SU-DHL-6 (cell line): ENCODE results near the gene BMP2K.
"Not testable (repeated sequence)": the region's sequence is repeated elsewhere in the genome, so short reads cannot be mapped to it uniquely, and the experiment has no call there.

Experiments used
- H2AFZ ChIP-seq: fragments of 200-600 bp; sonication (generic); 2 replicates; pipeline ENCODE4 v1.6.1; 2014; ENCODE audit warnings: low read depth, mild to moderate bottlenecking, moderate library complexity, mixed read lengths, antibody characterized with exemption, low read length; ENCODE audit not compliant: severe bottlenecking
- H3F3A ChIP-seq: fragments of 200-600 bp; shearing (Covaris generic); 2 replicates; pipeline ENCODE4 v1.6.0; 2016; ENCODE audit warnings: antibody characterized with exemption, mild to moderate bottlenecking; ENCODE audit not compliant: insufficient read depth
- H3K27ac ChIP-seq: fragments of 200-600 bp; sonication (generic); 2 replicates; pipeline ENCODE4 v1.5.1; 2016; ENCODE audit warnings: low read depth, mild to moderate bottlenecking, low read length, moderate library complexity, mixed read lengths
- H3K27me3 ChIP-seq: fragments of 200-600 bp; sonication (generic), shearing (Covaris generic); 2 replicates; pipeline ENCODE4 v1.6.0; 2014; ENCODE audit warnings: mild to moderate bottlenecking, low read length
- H3K36me3 ChIP-seq: fragments of 200-600 bp; sonication (generic); 2 replicates; pipeline ENCODE4 v1.6.1; 2014; ENCODE audit warnings: mild to moderate bottlenecking, low read length, mixed read lengths
- H3K4me2 ChIP-seq: fragments of 300-600, 200-600 bp; shearing (Covaris generic), sonication (generic); 2 replicates; pipeline ENCODE4 v1.6.0; 2014; ENCODE audit warnings: low read length, low read depth, mild to moderate bottlenecking; ENCODE audit not compliant: poor library complexity, severe bottlenecking
- H3K4me3 ChIP-seq: fragments of 200-600 bp; sonication (generic); 2 replicates; pipeline ENCODE4 v1.5.1; 2014; ENCODE audit warnings: antibody characterized with exemption, low read length, mild to moderate bottlenecking, mixed read lengths; ENCODE audit not compliant: insufficient read depth, poor library complexity, severe bottlenecking
- H3K79me2 ChIP-seq: fragments of 200-600 bp; sonication (generic); 2 replicates; pipeline ENCODE4 v1.6.1; 2014; ENCODE audit warnings: mild to moderate bottlenecking, low read length, moderate library complexity; ENCODE audit not compliant: insufficient read depth
- H3K9ac ChIP-seq: fragments of 200-600 bp; sonication (generic); 2 replicates; pipeline ENCODE4 v1.7.0; 2014; ENCODE audit warnings: mild to moderate bottlenecking, low read length
- H3K9me2 ChIP-seq: fragments of 200-600 bp; sonication (generic); replicated peaks from 2 replicates; pipeline ENCODE4 v1.6.1; 2014; ENCODE audit warnings: low read length; ENCODE audit not compliant: insufficient read depth
- H3K9me3 ChIP-seq: fragments of 200-600 bp; sonication (generic); 2 replicates; pipeline ENCODE4 v1.6.1; 2014; ENCODE audit warnings: low read length, mixed read lengths; ENCODE audit not compliant: insufficient read depth
- H4K20me1 ChIP-seq: fragments of 200-600 bp; sonication (generic); 2 replicates; pipeline ENCODE4 v1.6.1; 2014; ENCODE audit warnings: low read depth, mild to moderate bottlenecking, antibody characterized with exemption, low read length, moderate library complexity, mixed read lengths
- EZH2phosphoT487 ChIP-seq: fragments of 200-600 bp; sonication (generic), shearing (Covaris generic); conservative IDR thresholded peaks from 2 replicates; pipeline ENCODE4 v1.6.1; 2018; ENCODE audit warnings: mild to moderate bottlenecking, antibody characterized with exemption, low read length, moderate library complexity, mixed read lengths
- TF ChIP-seq, protein P1 (sequence below): fragments of 200-600 bp; sonication (generic); IDR thresholded peaks from one replicate; pipeline ENCODE4 v1.5.1; 2017; ENCODE audit warnings: antibody characterized with exemption, mild to moderate bottlenecking, low read length, moderate library complexity; ENCODE audit not compliant: insufficient read depth, poor library complexity, severe bottlenecking

BMP2K gene

DNA sequence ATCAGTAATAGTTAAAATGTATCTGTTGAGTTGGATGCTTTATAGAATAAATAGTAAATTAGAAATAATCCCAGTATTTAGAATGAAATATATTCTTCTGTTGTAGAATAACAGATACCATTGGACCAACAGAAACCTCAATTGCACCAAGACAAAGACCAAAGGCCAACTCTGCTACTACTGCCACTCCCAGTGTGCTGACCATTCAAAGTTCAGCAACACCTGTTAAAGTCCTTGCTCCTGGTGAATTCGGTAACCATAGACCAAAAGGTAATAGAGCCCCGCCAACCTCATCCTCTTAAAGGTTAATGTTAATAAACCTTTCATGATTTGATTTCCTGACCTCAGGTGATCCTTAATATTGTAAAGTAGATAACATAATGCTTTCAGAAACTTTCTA, 89.3 kb downstream of the BMP2K start:
- H3K9ac ChIP-seq: no peak overlapping the region
- no peak overlapping the region for H2AFZ ChIP-seq
- H3K4me3 ChIP-seq: no peak overlapping the region

DNA sequence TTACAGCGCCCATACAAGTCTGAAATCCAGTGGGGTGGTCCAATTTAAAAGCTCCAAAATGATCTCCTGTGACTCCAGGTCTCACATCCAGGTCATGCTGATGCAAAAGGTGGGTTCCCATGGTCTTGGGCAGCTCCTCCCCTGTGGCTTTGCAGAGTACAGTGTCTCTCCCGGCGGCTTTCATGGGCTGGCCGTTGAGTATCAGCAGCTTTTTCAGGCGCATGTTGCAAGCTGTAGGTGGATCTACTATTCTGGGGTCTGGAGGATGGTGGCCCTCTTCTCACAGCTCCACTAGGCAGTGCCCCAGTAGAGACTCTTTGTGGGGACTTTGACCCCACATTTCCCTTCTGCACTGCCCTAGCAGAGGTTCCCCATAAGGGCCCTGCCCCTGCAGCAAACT, 92.6 kb downstream of the BMP2K start:
- not testable (repeated sequence) for H4K20me1 ChIP-seq, H3K9me3 ChIP-seq, H3K4me2 ChIP-seq, H3K4me3 ChIP-seq, H3K27ac ChIP-seq, H3F3A ChIP-seq, H3K27me3 ChIP-seq, H3K79me2 ChIP-seq, H3K36me3 ChIP-seq, H3K9me2 ChIP-seq, H3K9ac ChIP-seq, H2AFZ ChIP-seq

More for the DNA sequence above, 89.3 kb downstream of the BMP2K start:
- Histone ChIP-seq H3K4me2 (no peak overlapping the region), H3K79me2 (no peaks in the 10 kb centered on the region), H3K9me3 (no peaks in the 10 kb centered on the region), H3F3A (no peaks in the 10 kb centered on the region; the same call in 1 of the 2 replicates), H3K27me3 (no peaks in the 10 kb centered on the region), H3K27ac (no peak overlapping the region), H3K9me2 (no peaks in the 10 kb centered on the region), H4K20me1 (no peaks in the 10 kb centered on the region), H3K36me3 (no peaks in the 10 kb centered on the region)
- TF ChIP-seq, protein P1, sequence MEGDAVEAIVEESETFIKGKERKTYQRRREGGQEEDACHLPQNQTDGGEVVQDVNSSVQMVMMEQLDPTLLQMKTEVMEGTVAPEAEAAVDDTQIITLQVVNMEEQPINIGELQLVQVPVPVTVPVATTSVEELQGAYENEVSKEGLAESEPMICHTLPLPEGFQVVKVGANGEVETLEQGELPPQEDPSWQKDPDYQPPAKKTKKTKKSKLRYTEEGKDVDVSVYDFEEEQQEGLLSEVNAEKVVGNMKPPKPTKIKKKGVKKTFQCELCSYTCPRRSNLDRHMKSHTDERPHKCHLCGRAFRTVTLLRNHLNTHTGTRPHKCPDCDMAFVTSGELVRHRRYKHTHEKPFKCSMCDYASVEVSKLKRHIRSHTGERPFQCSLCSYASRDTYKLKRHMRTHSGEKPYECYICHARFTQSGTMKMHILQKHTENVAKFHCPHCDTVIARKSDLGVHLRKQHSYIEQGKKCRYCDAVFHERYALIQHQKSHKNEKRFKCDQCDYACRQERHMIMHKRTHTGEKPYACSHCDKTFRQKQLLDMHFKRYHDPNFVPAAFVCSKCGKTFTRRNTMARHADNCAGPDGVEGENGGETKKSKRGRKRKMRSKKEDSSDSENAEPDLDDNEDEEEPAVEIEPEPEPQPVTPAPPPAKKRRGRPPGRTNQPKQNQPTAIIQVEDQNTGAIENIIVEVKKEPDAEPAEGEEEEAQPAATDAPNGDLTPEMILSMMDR: no peak
- TF ChIP-seq EZH2phosphoT487: no peak

DNA sequence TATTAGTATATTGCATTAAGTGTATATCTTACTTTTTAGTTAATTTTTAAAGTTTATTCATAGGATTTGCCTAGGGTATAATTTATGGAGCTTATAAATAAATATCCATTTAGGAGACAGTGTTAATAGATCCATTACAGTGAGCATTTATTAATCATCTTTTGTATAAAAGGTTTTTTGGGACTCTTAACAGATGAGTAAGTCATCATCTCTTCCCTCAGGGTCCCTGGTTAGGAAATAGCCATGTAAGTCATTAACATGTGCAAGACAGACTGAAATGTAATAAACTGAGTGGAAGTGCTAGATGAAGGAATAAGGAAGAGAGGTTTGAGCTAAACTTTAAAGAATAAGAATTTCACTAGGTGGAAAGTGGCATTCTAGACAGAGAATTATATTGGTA, 93.9 kb downstream of the BMP2K start:
- no peaks in the 10 kb centered on the region for H3K9me3 ChIP-seq
- no peak overlapping the region for H3K4me3 ChIP-seq
- H3K9ac ChIP-seq: no peak overlapping the region
- no peaks in the 10 kb centered on the region for H4K20me1 ChIP-seq
- H3K27ac ChIP-seq: no peak overlapping the region
- TF ChIP-seq, protein P1: no peak
- TF ChIP-seq EZH2phosphoT487: no peak
- no peaks in the 10 kb centered on the region for H3K27me3 ChIP-seq
- H3K36me3 ChIP-seq: no peaks in the 10 kb centered on the region
- no peaks in the 10 kb centered on the region for H3F3A ChIP-seq
- H2AFZ ChIP-seq: no peak overlapping the region
- H3K9me2 ChIP-seq: no peaks in the 10 kb centered on the region
- H3K4me2 ChIP-seq: no peak overlapping the region
- no peaks in the 10 kb centered on the region for H3K79me2 ChIP-seq

DNA sequence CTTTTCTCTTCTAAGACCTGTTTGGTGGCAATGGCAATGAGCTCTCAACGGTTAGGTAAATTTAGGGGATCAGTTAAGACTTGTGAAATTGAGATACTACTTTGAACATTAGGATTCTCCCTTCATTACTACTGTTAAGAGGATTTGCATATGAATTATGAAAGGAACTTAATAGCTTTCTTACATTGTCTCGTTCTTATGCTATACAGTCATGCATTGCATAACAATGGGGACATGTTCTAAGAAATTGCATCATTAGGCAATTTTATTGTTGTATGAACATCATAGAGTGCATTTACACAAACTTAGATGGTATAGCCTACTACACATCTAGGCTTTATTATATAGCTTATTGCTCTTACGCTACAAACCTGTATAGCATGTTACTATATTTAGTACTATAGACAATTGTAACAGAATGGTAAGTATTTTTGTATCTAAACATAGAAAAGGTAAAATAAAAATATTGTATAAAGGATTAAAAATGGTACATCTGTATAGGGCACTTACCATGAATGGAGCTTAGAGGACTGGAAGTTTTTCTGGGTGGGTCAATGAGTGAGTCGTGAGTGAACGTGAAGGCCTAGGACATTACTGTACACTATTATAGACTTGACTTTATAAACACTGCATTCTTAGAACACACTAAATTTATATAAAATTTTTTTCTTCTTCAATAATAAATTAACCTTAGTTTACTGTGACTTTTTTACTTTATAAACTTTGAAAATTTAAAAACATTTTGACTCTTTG, 100.6 kb downstream of the BMP2K start:
- Histone ChIP-seq H3K36me3 (no peaks in the 10 kb centered on the region), H3K27ac (no peak overlapping the region), H3K4me3 (no peak overlapping the region), H3K9ac (no peak overlapping the region), H3K4me2 (no peak overlapping the region), H3K9me2 (no peaks in the 10 kb centered on the region), H3K79me2 (no peaks in the 10 kb centered on the region), H3K9me3 (no peaks in the 10 kb centered on the region), H3K27me3 (no peaks in the 10 kb centered on the region), H4K20me1 (no peaks in the 10 kb centered on the region), H2AFZ (no peak overlapping the region), H3F3A (no peaks in the 10 kb centered on the region)
- no peak for TF ChIP-seq EZH2phosphoT487
- TF ChIP-seq, protein P1: no peak
